Hepatocyte (in vitro differentiated cells): ENCODE data around the gene AGPS. TPM values are rescaled to one million over a fixed set of nuclear protein-coding genes. Genes with fewer than 3 reads are reported as not detected.

Source experiments
- DNase-seq: peaks from one replicate; pipeline ENCODE4 v3.0.0-alpha.2; 2016; ENCODE audit warnings: low spot score
- H2AFZ ChIP-seq: fragments of 200-600 bp; sonication (generic); 2 replicates; pipeline ENCODE4 v1.6.0; 2016; ENCODE audit warnings: antibody characterized with exemption, mild to moderate bottlenecking
- H3K27ac ChIP-seq: fragments of 200-600 bp; sonication (generic); 2 replicates; pipeline ENCODE4 v1.5.1; 2016; ENCODE audit warnings: mild to moderate bottlenecking
- H3K27me3 ChIP-seq: fragments of 200-600 bp; sonication (generic); 2 replicates; pipeline ENCODE4 v1.6.1; 2016
- H3K36me3 ChIP-seq: fragments of 200-600 bp; sonication (generic); replicated peaks from 2 replicates; pipeline ENCODE4 v1.5.1; 2016; ENCODE audit warnings: low read depth; ENCODE audit not compliant: insufficient read depth
- H3K4me1 ChIP-seq: fragments of 200-600 bp; sonication (generic); 2 replicates; pipeline ENCODE4 v1.5.1; 2016; ENCODE audit warnings: mild to moderate bottlenecking, moderate library complexity; ENCODE audit not compliant: insufficient read depth
- H3K4me2 ChIP-seq: fragments of 200-600 bp; sonication (generic); 2 replicates; pipeline ENCODE4 v1.6.0; 2016
- H3K4me3 ChIP-seq: fragments of 200-600 bp; sonication (generic); 2 replicates; pipeline ENCODE4 v1.5.1; 2016; ENCODE audit warnings: mild to moderate bottlenecking
- H3K79me2 ChIP-seq: fragments of 200-600 bp; sonication (generic); 2 replicates; pipeline ENCODE4 v1.6.0; 2017; ENCODE audit warnings: mild to moderate bottlenecking
- H3K9me2 ChIP-seq: fragments of 200-600 bp; sonication (generic); replicated peaks from 2 replicates; pipeline ENCODE4 v1.6.0; 2017; ENCODE audit warnings: mild to moderate bottlenecking; ENCODE audit not compliant: insufficient read depth
- H3K9me3 ChIP-seq: fragments of 200-600 bp; sonication (generic); 2 replicates; pipeline ENCODE4 v1.5.1; 2016; ENCODE audit warnings: low read depth, mild to moderate bottlenecking
- H4K20me1 ChIP-seq: fragments of 200-600 bp; sonication (generic); 2 replicates; pipeline ENCODE4 v1.6.0; 2016; ENCODE audit warnings: mild to moderate bottlenecking; ENCODE audit not compliant: insufficient read depth, poor library complexity, severe bottlenecking
- CTCF ChIP-seq: fragments of 200-600 bp; sonication (generic); IDR thresholded peaks from 2 replicates; pipeline ENCODE4 v1.5.1; 2016; ENCODE audit warnings: antibody characterized with exemption, mild to moderate bottlenecking; ENCODE audit not compliant: poor library complexity
- EZH2 ChIP-seq: fragments of 200-600 bp; sonication (generic); IDR thresholded peaks from 2 replicates; pipeline ENCODE4 v1.6.1; 2016; ENCODE audit warnings: antibody characterized with exemption, mild to moderate bottlenecking, borderline replicate concordance
- EZH2phosphoT487 ChIP-seq: fragments of 200-600 bp; sonication (generic); IDR thresholded peaks from one replicate; pipeline ENCODE4 v1.6.1; 2018; ENCODE audit warnings: antibody characterized with exemption, mild to moderate bottlenecking, low read depth, moderate library complexity; ENCODE audit not compliant: unreplicated experiment, severe bottlenecking
- WGBS: methylation state at CpG from one replicate; pipeline ENCODE4 v1.1.6; 2016; ENCODE audit warnings: low lambda C conversion rate; ENCODE audit errors: missing lambda C conversion rate; 5-methylcytosine and 5-hydroxymethylcytosine counted together
- polyA plus RNA-seq: library from polyadenylated mRNA; unstranded; fragments of >200 nt; fragmentation: Nextera tagmentation; extraction: Ambion mirVana; gene quantifications from 2 replicates; pipeline ENCODE4 v1.2.1, GENCODE V29; 2016
- total RNA-seq: library from RNA; depleted of rRNA; stranded (reverse); fragments of >200 nt; gene quantifications from 2 replicates; pipeline ENCODE4 v1.2.3, GENCODE V29; 2014

Gene AGPS
- total and polyA plus RNA-seq, 2 experiments from 2014 or later: 26.6 to 36.1 TPM

DNA sequence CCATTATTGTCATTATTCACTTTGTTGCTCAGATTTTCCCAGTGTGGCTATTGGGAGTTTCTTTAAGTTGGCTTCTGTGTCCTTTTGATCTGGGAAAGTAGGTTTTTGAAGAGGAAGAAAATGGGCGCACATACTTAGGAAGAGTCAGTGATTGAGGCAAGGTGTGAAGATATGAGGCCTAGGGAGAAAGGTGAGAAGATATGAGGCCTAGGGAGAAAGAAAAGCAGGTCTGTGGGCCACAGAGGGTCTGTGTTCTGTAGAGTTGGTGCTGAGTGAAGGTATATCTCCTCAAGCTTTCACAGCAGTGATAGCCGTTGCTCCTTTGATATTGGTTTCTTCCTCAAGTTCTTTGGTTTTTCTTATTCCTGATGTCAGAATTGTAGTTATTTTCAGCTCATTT, 126.2 kb downstream of the AGPS start:
- no peak overlapping the region for H3K4me3 ChIP-seq
- whole genome bisulfite sequencing: 95% methylated on average over 2 of the region's 2 CpGs
- no peaks in the 10 kb centered on the region for H3K9me3 ChIP-seq
- no peaks in the 10 kb centered on the region for H3K79me2 ChIP-seq
- H3K4me2 ChIP-seq: no peak overlapping the region
- H3K27me3 ChIP-seq: no peaks in the 10 kb centered on the region
- no peaks in the 10 kb centered on the region for H3K9me2 ChIP-seq
- TF ChIP-seq CTCF (no peak), EZH2 (no peak), EZH2phosphoT487 (no peak)
- DNase-seq: no peak
- peak overlapping the region; percentile 55 for H3K27ac ChIP-seq
- H3K36me3 ChIP-seq: no peaks in the 10 kb centered on the region
- H3K4me1 ChIP-seq: peaks cover 15% of the 10 kb centered on the region
- no peaks in the 10 kb centered on the region for H4K20me1 ChIP-seq
- H2AFZ ChIP-seq: no peak overlapping the region

DNA sequence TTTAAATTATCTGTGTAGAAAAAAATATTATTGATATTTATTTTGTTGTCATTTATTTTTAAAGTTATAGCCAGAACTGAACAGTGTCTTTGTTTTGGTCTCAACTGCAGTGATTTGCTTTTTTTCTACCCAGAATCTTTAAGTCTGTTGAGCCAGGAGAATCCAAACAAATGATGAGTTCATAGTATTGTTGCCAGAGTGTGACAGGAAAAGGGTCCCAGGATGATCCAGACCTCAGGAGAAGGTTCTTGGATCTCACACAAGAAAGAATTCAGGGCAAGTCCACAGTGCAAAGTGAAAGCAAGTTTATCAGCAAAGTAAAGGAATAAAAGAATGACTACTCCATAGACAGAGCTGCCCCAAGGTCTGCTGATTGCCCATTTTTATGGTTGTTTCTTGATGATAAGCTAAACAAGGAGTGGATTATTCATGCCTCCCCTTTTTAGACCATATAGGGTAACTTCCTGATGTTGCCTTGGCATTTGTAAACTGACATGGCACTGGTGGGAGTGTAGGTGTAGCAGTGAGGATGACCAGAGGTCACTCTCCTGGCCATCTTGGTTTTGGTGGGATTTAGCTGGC, 127.1 kb downstream of the AGPS start:
- Histone ChIP-seq H3K27ac (peak overlapping the region; percentile 55), H4K20me1 (no peaks in the 10 kb centered on the region), H2AFZ (no peak overlapping the region), H3K9me3 (no peaks in the 10 kb centered on the region), H3K4me2 (peak overlapping the region; percentile 17), H3K79me2 (no peaks in the 10 kb centered on the region), H3K4me1 (peaks cover 15% of the 10 kb centered on the region), H3K27me3 (no peaks in the 10 kb centered on the region), H3K9me2 (no peaks in the 10 kb centered on the region), H3K4me3 (no peak overlapping the region), H3K36me3 (no peaks in the 10 kb centered on the region)
- TF ChIP-seq EZH2: no peak
- peak; percentile 34 for DNase-seq

GRCh38 chr2:177520324-177520723, 127.8 kb downstream of the AGPS start:
- H3K9me2 ChIP-seq: no peaks in the 10 kb centered on the region
- DNase-seq: peak; percentile 18
- H2AFZ ChIP-seq: no peak overlapping the region
- H3K4me3 ChIP-seq: no peak overlapping the region
- peaks cover 15% of the 10 kb centered on the region for H3K4me1 ChIP-seq
- WGBS: 47% methylated on average over 2 of the region's 2 CpGs
- H3K9me3 ChIP-seq: no peaks in the 10 kb centered on the region
- H3K27ac ChIP-seq: peak overlapping the region; percentile 55
- no peak overlapping the region for H3K4me2 ChIP-seq
- no peaks in the 10 kb centered on the region for H3K36me3 ChIP-seq
- no peaks in the 10 kb centered on the region for H3K27me3 ChIP-seq
- H4K20me1 ChIP-seq: no peaks in the 10 kb centered on the region
- no peaks in the 10 kb centered on the region for H3K79me2 ChIP-seq
- no peak for TF ChIP-seq EZH2
- TF ChIP-seq CTCF: no peak
- TF ChIP-seq EZH2phosphoT487: no peak

DNA sequence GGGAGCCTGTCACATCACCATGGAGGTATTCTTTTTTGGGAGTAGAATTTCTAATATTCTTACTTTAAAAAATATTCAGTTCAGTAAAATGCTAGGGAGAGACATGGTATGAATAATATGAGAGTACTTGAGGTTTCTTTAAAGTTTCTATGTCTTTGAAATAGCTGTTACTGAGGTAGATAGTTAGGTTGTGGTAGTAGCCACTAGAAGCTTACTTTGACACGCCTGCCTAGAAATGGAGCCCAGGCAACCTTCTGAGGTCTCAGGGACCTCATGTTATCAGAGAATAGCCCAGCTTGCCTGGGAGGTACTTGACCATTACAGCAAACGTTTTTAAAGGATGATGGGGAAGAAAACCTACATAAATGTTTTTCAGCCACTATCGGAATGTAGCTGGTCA, 131.2 kb downstream of the AGPS start:
- no peak overlapping the region for H3K27ac ChIP-seq
- H3K4me3 ChIP-seq: no peak overlapping the region
- DNase-seq: no peak
- H3K79me2 ChIP-seq: no peaks in the 10 kb centered on the region
- H3K27me3 ChIP-seq: no peaks in the 10 kb centered on the region
- no peak overlapping the region for H2AFZ ChIP-seq
- 88% methylated on average over 3 of the region's 3 CpGs for WGBS
- no peaks in the 10 kb centered on the region for H4K20me1 ChIP-seq
- H3K4me2 ChIP-seq: no peak overlapping the region
- no peaks in the 10 kb centered on the region for H3K9me2 ChIP-seq
- TF ChIP-seq EZH2 (no peak), EZH2phosphoT487 (no peak), CTCF (no peak)
- H3K9me3 ChIP-seq: no peaks in the 10 kb centered on the region
- H3K36me3 ChIP-seq: no peaks in the 10 kb centered on the region
- H3K4me1 ChIP-seq: peaks cover 15% of the 10 kb centered on the region
